ENCODE data around the gene ZNF771. TPM values are rescaled to one million over a fixed set of nuclear protein-coding genes. Genes with fewer than 3 reads are reported as not detected.

The ZNF771 gene
- total and polyA plus RNA-seq, 4 donors = 8.1 to 20.5 (median 16.4) TPM

GRCh38 chr16:30367349-30368009, 39.9 kb upstream of the ZNF771 start:
- 95% methylated on average over 7 of the region's 10 CpGs for WGBS (ENCODE audit: insufficient coverage)
- H3K27ac ChIP-seq (ENCODE audit: low read depth, low read length) = no peak overlapping the region
- H3K4me1 ChIP-seq (ENCODE audit: control insufficient read depth, insufficient read depth, low read length) = peaks cover 53% of the 10 kb centered on the region
- DNase-seq (ENCODE audit: low read depth in 4 of 6, low spot score in 6 of 6) = no peak
- no peaks in the 10 kb centered on the region for H3K9me3 ChIP-seq (ENCODE audit: control insufficient read depth, insufficient read depth, low read length)
- peak overlapping the region; percentile 68 for H3K4me3 ChIP-seq (ENCODE audit: low read depth, low read length)
- peaks cover 38% of the 10 kb centered on the region for H3K36me3 ChIP-seq (ENCODE audit: control insufficient read depth, insufficient read depth, low read length)
- H3K27me3 ChIP-seq (ENCODE audit: control insufficient read depth, insufficient read depth, low read length) = no peaks in the 10 kb centered on the region

- no peak for DNase-seq (ENCODE audit: low read depth in 4 of 6, low spot score in 6 of 6)
- Histone ChIP-seq H3K4me3 (ENCODE audit: low read depth, low read length) (peak overlapping the region; percentile 68), H3K36me3 (ENCODE audit: control insufficient read depth, insufficient read depth, low read length) (peaks cover 31% of the 10 kb centered on the region), H3K4me1 (ENCODE audit: control insufficient read depth, insufficient read depth, low read length) (peaks cover 53% of the 10 kb centered on the region), H3K9me3 (ENCODE audit: control insufficient read depth, insufficient read depth, low read length) (no peaks in the 10 kb centered on the region), H3K27ac (ENCODE audit: low read depth, low read length) (no peak overlapping the region), H3K27me3 (ENCODE audit: control insufficient read depth, insufficient read depth, low read length) (no peaks in the 10 kb centered on the region)
- WGBS (ENCODE audit: insufficient coverage) = 0% methylated on average over 3 of the region's 8 CpGs
These were observed 39.1 kb upstream of the ZNF771 start for GRCh38 chr16:30368122-30368791.

- WGBS (ENCODE audit: insufficient coverage) = 26% methylated on average over 3 of the region's 4 CpGs
These were observed 38.7 kb upstream of the ZNF771 start for GRCh38 chr16:30368792-30369090.

GRCh38 chr16:30369091-30369937, 38.1 kb upstream of the ZNF771 start:
- H3K9me3 ChIP-seq (ENCODE audit: control insufficient read depth, insufficient read depth, low read length) = no peaks in the 10 kb centered on the region
- no peak for DNase-seq (ENCODE audit: low read depth in 4 of 6, low spot score in 6 of 6)
- H3K4me1 ChIP-seq (ENCODE audit: control insufficient read depth, insufficient read depth, low read length) = peaks cover 53% of the 10 kb centered on the region
- H3K36me3 ChIP-seq (ENCODE audit: control insufficient read depth, insufficient read depth, low read length) = peaks cover 27% of the 10 kb centered on the region
- WGBS (ENCODE audit: insufficient coverage) = 3% methylated on average over 45 of the region's 45 CpGs
- H3K27me3 ChIP-seq (ENCODE audit: control insufficient read depth, insufficient read depth, low read length) = no peaks in the 10 kb centered on the region
- peak overlapping the region; percentile 68 for H3K4me3 ChIP-seq (ENCODE audit: low read depth, low read length)
- H3K27ac ChIP-seq (ENCODE audit: low read depth, low read length) = peak overlapping the region; percentile 67

More at GRCh38 chr16:30368792-30369090, 38.7 kb upstream of the ZNF771 start:
- Histone ChIP-seq H3K27ac (ENCODE audit: low read depth, low read length) (peak overlapping the region; percentile 67), H3K4me1 (ENCODE audit: control insufficient read depth, insufficient read depth, low read length) (peaks cover 53% of the 10 kb centered on the region), H3K4me3 (ENCODE audit: low read depth, low read length) (peak overlapping the region; percentile 68), H3K9me3 (ENCODE audit: control insufficient read depth, insufficient read depth, low read length) (no peaks in the 10 kb centered on the region), H3K36me3 (ENCODE audit: control insufficient read depth, insufficient read depth, low read length) (peaks cover 29% of the 10 kb centered on the region), H3K27me3 (ENCODE audit: control insufficient read depth, insufficient read depth, low read length) (no peaks in the 10 kb centered on the region)
- DNase-seq (ENCODE audit: low read depth in 4 of 6, low spot score in 6 of 6) = no peak

- no peak for DNase-seq (ENCODE audit: low read depth in 4 of 6, low spot score in 6 of 6)
- Histone ChIP-seq H3K36me3 (ENCODE audit: control insufficient read depth, insufficient read depth, low read length) (peaks cover 21% of the 10 kb centered on the region), H3K4me1 (ENCODE audit: control insufficient read depth, insufficient read depth, low read length) (peaks cover 49% of the 10 kb centered on the region), H3K27me3 (ENCODE audit: control insufficient read depth, insufficient read depth, low read length) (no peaks in the 10 kb centered on the region), H3K27ac (ENCODE audit: low read depth, low read length) (peak overlapping the region; percentile 67), H3K4me3 (ENCODE audit: low read depth, low read length) (peak overlapping the region; percentile 68), H3K9me3 (ENCODE audit: control insufficient read depth, insufficient read depth, low read length) (no peaks in the 10 kb centered on the region)
- WGBS (ENCODE audit: insufficient coverage) = under 1% methylated on average over 76 of the region's 76 CpGs
These were observed 37.4 kb upstream of the ZNF771 start for GRCh38 chr16:30369938-30370455.

- peak; percentile 99 to 100 (median 100) for DNase-seq (ENCODE audit: low read depth in 4 of 6, low spot score in 6 of 6)
- Histone ChIP-seq H3K4me3 (ENCODE audit: low read depth, low read length) (peak within 1 kb of the TSS; percentile 68), H3K36me3 (ENCODE audit: control insufficient read depth, insufficient read depth, low read length) (peaks cover 15% of the 10 kb centered on the region), H3K27me3 (ENCODE audit: control insufficient read depth, insufficient read depth, low read length) (no peaks in the 10 kb centered on the region), H3K27ac (ENCODE audit: low read depth, low read length) (peak within 1 kb of the TSS; percentile 97), H3K9me3 (ENCODE audit: control insufficient read depth, insufficient read depth, low read length) (no peaks in the 10 kb centered on the region), H3K4me1 (ENCODE audit: control insufficient read depth, insufficient read depth, low read length) (peaks cover 43% of the 10 kb centered on the region)
- under 1% methylated on average over 39 of the region's 40 CpGs for WGBS (ENCODE audit: insufficient coverage)
These were observed 36.8 kb upstream of the ZNF771 start, which contains the start of gene TBC1D10B for GRCh38 chr16:30370456-30371247. Gene TBC1D10B, minus strand, starts transcription at chr16:30370494. Its CDS starts 311 bp downstream, at chr16:30370183.

- Histone ChIP-seq H3K27ac (ENCODE audit: low read depth, low read length) (peak overlapping the region; percentile 97), H3K36me3 (ENCODE audit: control insufficient read depth, insufficient read depth, low read length) (peaks cover 14% of the 10 kb centered on the region), H3K4me1 (ENCODE audit: control insufficient read depth, insufficient read depth, low read length) (peaks cover 39% of the 10 kb centered on the region), H3K4me3 (ENCODE audit: low read depth, low read length) (peak overlapping the region; percentile 58), H3K27me3 (ENCODE audit: control insufficient read depth, insufficient read depth, low read length) (no peaks in the 10 kb centered on the region), H3K9me3 (ENCODE audit: control insufficient read depth, insufficient read depth, low read length) (no peaks in the 10 kb centered on the region)
- DNase-seq (ENCODE audit: low read depth in 4 of 6, low spot score in 6 of 6) = no peak
- WGBS (ENCODE audit: insufficient coverage) = 21% methylated on average over 11 of the region's 11 CpGs
These were observed 36.1 kb upstream of the ZNF771 start for GRCh38 chr16:30371248-30371816.

- peaks cover 11% of the 10 kb centered on the region for H3K36me3 ChIP-seq (ENCODE audit: control insufficient read depth, insufficient read depth, low read length)
- no peak overlapping the region for H3K4me3 ChIP-seq (ENCODE audit: low read depth, low read length)
- H3K4me1 ChIP-seq (ENCODE audit: control insufficient read depth, insufficient read depth, low read length) = peaks cover 42% of the 10 kb centered on the region
- H3K9me3 ChIP-seq (ENCODE audit: control insufficient read depth, insufficient read depth, low read length) = no peaks in the 10 kb centered on the region
- no peak for DNase-seq (ENCODE audit: low read depth in 4 of 6, low spot score in 6 of 6)
- peak overlapping the region; percentile 97 for H3K27ac ChIP-seq (ENCODE audit: low read depth, low read length)
- H3K27me3 ChIP-seq (ENCODE audit: control insufficient read depth, insufficient read depth, low read length) = no peaks in the 10 kb centered on the region
- 87% methylated on average over 4 of the region's 6 CpGs for WGBS (ENCODE audit: insufficient coverage)
These were observed 35.2 kb upstream of the ZNF771 start for GRCh38 chr16:30372038-30372712.

Data from spinal cord (tissue), 10 donors.